ENCODE measurements around the gene NPRL2.

DNA sequence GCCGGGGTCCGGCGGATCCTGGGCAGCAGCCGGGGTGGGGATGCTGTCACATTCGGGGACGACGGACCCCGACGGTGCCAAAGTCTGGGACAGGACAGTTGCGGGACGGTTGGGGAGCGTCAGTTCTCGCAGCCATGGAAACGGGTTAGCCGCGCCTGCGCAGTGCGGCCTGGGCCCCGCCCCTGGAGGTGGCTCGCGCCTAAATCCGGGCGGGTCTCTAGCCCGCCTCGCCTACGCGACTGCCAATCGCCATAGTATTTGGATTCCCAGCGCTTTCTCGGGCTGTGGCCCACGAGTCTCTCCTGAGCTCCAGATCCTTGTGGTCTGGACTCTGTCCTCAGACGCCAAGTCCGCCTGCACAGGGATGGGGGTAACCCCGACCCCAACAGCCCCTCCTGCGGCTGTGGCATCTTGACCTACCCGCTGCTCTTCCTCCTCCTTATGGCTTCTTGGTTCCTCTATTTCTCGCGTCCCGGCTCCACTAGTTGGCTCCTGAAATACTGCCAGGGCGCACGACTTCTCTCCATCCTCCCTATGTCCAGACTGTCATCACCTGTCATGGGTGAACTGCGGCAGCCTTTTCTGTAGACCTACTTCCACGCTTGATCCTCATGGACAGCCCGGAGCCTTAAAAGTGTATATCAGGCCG, 4.9 kb downstream of the NPRL2 start, which contains the start of gene ZMYND10:
- TF ChIP-seq, protein P1, sequence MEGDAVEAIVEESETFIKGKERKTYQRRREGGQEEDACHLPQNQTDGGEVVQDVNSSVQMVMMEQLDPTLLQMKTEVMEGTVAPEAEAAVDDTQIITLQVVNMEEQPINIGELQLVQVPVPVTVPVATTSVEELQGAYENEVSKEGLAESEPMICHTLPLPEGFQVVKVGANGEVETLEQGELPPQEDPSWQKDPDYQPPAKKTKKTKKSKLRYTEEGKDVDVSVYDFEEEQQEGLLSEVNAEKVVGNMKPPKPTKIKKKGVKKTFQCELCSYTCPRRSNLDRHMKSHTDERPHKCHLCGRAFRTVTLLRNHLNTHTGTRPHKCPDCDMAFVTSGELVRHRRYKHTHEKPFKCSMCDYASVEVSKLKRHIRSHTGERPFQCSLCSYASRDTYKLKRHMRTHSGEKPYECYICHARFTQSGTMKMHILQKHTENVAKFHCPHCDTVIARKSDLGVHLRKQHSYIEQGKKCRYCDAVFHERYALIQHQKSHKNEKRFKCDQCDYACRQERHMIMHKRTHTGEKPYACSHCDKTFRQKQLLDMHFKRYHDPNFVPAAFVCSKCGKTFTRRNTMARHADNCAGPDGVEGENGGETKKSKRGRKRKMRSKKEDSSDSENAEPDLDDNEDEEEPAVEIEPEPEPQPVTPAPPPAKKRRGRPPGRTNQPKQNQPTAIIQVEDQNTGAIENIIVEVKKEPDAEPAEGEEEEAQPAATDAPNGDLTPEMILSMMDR (IDR thresholded peaks at IDR 0.05 in 2 of 3, conservative IDR thresholded peaks at IDR 0.05 in 1 of 3; ENCODE audit: borderline replicate concordance in 1 of 3, insufficient read depth in 1 of 3, low read depth in 2 of 3, low read length in 2 of 3) = no peak
- TF ChIP-seq POLR2A (IDR thresholded peaks at IDR 0.05; ENCODE audit: borderline replicate concordance, extremely low read depth, insufficient read depth, insufficient read length) (no peak), EZH2 (IDR thresholded peaks at IDR 0.05) (no peak), CEBPB (IDR thresholded peaks at IDR 0.05; ENCODE audit: low read depth) (no peak), ZFX (IDR thresholded peaks at IDR 0.05) (no peak), YY1 (IDR thresholded peaks at IDR 0.05; ENCODE audit: extremely low read depth, insufficient replicate concordance, low read depth, low read length) (no peak), EZH2phosphoT487 (IDR thresholded peaks at IDR 0.05; ENCODE audit: borderline replicate concordance) (no peak), SP1 (IDR thresholded peaks at IDR 0.05; ENCODE audit: low read depth) (no peak), POLR2AphosphoS5 (IDR thresholded peaks at IDR 0.05; ENCODE audit: low read depth, low read length) (no peak), SIN3A (IDR thresholded peaks at IDR 0.05; ENCODE audit: low read depth) (no peak), ZNF274 (IDR thresholded peaks at IDR 0.05; ENCODE audit: low read depth, low read length) (no peak), ELF1 (IDR thresholded peaks at IDR 0.05; ENCODE audit: borderline replicate concordance, low read depth) (no peak)
- TF ChIP-seq, protein P2, sequence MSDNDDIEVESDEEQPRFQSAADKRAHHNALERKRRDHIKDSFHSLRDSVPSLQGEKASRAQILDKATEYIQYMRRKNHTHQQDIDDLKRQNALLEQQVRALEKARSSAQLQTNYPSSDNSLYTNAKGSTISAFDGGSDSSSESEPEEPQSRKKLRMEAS (IDR thresholded peaks at IDR 0.05) = no peak
- TF ChIP-seq, protein P3, sequence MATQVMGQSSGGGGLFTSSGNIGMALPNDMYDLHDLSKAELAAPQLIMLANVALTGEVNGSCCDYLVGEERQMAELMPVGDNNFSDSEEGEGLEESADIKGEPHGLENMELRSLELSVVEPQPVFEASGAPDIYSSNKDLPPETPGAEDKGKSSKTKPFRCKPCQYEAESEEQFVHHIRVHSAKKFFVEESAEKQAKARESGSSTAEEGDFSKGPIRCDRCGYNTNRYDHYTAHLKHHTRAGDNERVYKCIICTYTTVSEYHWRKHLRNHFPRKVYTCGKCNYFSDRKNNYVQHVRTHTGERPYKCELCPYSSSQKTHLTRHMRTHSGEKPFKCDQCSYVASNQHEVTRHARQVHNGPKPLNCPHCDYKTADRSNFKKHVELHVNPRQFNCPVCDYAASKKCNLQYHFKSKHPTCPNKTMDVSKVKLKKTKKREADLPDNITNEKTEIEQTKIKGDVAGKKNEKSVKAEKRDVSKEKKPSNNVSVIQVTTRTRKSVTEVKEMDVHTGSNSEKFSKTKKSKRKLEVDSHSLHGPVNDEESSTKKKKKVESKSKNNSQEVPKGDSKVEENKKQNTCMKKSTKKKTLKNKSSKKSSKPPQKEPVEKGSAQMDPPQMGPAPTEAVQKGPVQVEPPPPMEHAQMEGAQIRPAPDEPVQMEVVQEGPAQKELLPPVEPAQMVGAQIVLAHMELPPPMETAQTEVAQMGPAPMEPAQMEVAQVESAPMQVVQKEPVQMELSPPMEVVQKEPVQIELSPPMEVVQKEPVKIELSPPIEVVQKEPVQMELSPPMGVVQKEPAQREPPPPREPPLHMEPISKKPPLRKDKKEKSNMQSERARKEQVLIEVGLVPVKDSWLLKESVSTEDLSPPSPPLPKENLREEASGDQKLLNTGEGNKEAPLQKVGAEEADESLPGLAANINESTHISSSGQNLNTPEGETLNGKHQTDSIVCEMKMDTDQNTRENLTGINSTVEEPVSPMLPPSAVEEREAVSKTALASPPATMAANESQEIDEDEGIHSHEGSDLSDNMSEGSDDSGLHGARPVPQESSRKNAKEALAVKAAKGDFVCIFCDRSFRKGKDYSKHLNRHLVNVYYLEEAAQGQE (IDR thresholded peaks at IDR 0.05; ENCODE audit: low read depth) = no peak
